WERI-Rb-1 (cell line): ENCODE results near the gene CNNM3.
A peak's percentile ranks its signal among the peaks of the same experiment; 100 is the strongest.

ENCODE experiments used
- DNase-seq: peaks from one replicate; pipeline ENCODE4 v3.0.0-alpha.2; 2020
- H3K27ac ChIP-seq: fragments of 250-450 bp; sonication (Bioruptor Pico); 2 replicates; pipeline ENCODE4 v1.5.1; 2020; ENCODE audit warnings: mild to moderate bottlenecking, moderate library complexity
- H3K27me3 ChIP-seq: fragments of 250-450 bp; sonication (Bioruptor Pico); 2 replicates; pipeline ENCODE4 v1.5.1; 2021; ENCODE audit warnings: mild to moderate bottlenecking, low read depth, moderate library complexity; ENCODE audit not compliant: insufficient read depth, severe bottlenecking
- H3K36me3 ChIP-seq: fragments of 250-450 bp; sonication (Bioruptor Pico); 2 replicates; pipeline ENCODE4 v1.5.1; 2020; ENCODE audit warnings: mild to moderate bottlenecking, moderate library complexity
- H3K4me3 ChIP-seq: 2 replicates; pipeline ENCODE4 v1.5.1; 2011; ENCODE audit warnings: low read depth, mild to moderate bottlenecking, control low read depth, low read length
- H3K9me3 ChIP-seq: fragments of 250-450 bp; sonication (Bioruptor Pico); 2 replicates; pipeline ENCODE4 v1.5.1; 2021; ENCODE audit warnings: mild to moderate bottlenecking, moderate library complexity; ENCODE audit not compliant: severe bottlenecking
- TF ChIP-seq, protein P1 (sequence below): IDR thresholded peaks from 2 replicates; pipeline ENCODE4 v1.5.1; 2011; ENCODE audit warnings: low read depth, mild to moderate bottlenecking, control low read depth, inconsistent platforms, low read length

Gene CNNM3

DNA sequence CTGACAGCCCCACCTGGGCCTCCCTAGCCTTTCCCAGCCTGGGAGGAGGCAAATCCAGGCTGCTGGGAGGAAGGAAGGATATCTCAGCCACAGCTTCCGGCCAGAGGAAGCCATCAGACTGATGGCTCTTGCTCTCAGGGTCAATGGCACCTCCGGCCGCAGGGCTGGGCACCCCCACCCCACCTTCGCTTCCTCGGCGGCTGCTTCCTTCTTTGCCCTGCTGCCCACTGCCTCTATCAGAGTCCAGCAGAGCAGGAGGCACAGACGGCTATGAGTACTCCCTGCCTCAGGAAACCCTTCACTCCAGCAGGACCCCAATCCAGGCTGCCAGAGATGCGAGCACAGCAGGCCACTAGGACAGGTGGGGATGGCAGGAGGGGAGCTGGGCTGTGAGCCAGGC is 50.5 kb downstream of the CNNM3 start:
- Histone ChIP-seq H3K36me3 (peaks cover 71% of the 10 kb centered on the region), H3K4me3 (no peak overlapping the region), H3K27ac (no peak overlapping the region)

GRCh38 chr2:96866986-96867755 is 51.1 kb downstream of the CNNM3 start:
- no peaks in the 10 kb centered on the region for H3K9me3 ChIP-seq
- peaks cover 65% of the 10 kb centered on the region for H3K36me3 ChIP-seq
- H3K27me3 ChIP-seq: no peaks in the 10 kb centered on the region
- H3K4me3 ChIP-seq: no peak overlapping the region; the same call in 1 of the 2 replicates
- DNase-seq: no peak
- TF ChIP-seq, protein P1, sequence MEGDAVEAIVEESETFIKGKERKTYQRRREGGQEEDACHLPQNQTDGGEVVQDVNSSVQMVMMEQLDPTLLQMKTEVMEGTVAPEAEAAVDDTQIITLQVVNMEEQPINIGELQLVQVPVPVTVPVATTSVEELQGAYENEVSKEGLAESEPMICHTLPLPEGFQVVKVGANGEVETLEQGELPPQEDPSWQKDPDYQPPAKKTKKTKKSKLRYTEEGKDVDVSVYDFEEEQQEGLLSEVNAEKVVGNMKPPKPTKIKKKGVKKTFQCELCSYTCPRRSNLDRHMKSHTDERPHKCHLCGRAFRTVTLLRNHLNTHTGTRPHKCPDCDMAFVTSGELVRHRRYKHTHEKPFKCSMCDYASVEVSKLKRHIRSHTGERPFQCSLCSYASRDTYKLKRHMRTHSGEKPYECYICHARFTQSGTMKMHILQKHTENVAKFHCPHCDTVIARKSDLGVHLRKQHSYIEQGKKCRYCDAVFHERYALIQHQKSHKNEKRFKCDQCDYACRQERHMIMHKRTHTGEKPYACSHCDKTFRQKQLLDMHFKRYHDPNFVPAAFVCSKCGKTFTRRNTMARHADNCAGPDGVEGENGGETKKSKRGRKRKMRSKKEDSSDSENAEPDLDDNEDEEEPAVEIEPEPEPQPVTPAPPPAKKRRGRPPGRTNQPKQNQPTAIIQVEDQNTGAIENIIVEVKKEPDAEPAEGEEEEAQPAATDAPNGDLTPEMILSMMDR: no peak
- peak overlapping the region; percentile 98 for H3K27ac ChIP-seq

More for the DNA sequence above, 50.5 kb downstream of the CNNM3 start:
- DNase-seq: no peak
- Histone ChIP-seq H3K27me3 (no peaks in the 10 kb centered on the region), H3K9me3 (no peaks in the 10 kb centered on the region)
- TF ChIP-seq, protein P1: no peak

DNA sequence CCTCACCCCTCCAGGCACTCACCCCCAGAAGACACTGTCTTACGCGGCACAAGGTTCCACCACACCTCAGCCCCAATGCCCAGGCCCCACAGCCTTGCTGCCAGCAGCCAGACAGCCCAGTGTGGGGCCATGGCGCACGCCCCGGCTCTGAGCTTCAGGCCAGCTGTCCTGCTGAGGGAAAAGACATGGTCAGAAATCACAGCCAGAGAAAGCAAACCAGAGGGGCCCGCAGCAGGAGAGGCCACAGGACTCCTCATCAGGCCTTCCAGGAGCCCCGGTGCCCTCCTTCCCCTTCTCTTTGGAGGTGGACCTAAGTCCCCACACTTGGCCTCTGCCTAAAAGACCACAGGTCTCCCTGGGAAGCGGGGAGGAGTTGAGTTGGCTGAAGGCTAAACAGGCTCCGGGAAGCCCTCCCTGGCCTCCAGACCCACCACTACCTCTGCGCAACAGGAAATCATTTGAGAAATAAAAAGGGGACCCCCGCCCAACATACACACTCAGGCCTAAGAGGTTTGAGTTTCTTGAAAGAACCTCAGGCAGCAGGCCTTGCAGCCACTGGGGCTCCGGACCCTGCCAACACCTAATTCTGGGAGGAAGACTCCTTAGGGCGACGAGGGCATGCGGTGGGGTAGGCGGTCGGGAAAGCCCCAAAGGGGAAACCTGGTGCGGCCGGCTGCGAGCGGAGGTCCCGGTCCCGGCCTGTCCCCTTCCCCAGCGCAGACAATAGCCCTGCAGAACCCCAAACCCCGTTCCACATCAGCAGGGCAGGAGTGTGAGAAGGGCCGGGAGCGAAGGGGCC is 51.9 kb downstream of the CNNM3 start:
- peak overlapping the region; percentile 98 for H3K27ac ChIP-seq
- peaks cover 57% of the 10 kb centered on the region for H3K36me3 ChIP-seq
- no peaks in the 10 kb centered on the region for H3K9me3 ChIP-seq
- TF ChIP-seq, protein P1: no peak
- H3K27me3 ChIP-seq: no peaks in the 10 kb centered on the region
- DNase-seq: no peak
- peak overlapping the region; percentile 79 for H3K4me3 ChIP-seq

DNA sequence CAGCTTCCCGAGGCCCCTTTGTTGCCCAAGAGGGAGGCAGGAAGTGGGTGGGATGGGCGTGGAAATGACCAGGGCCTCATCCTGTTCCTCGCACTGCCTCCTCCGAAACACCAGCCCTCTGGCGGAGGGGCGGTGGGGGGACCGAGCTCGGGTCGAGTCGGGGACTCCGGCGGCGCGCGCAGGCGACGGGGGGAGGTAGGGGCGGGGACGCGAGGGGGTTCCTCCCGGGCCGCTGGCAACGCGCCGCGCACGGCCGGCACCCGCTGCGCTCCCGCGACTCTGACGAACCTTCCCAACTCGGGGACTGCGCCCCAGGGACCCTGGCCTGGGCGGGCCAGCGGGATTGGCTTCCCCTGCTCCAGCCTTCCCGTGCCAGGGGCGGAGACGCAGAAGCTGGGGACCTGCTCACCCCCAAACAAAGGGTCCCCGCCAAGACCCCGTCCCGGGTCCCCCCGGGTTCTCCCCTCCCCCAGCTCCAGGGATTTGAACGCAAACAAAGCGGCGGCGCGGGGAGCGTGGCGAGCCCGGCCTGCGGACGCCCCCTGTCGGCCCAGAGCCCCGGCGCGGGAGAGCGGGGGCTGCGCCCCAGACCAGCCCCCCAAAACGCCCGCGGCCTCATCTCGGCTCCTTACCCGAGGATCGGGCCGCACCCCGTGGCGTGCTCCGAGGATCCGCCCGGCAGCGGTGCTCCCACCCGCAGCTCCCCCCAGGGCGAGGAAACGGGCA is 52.6 kb downstream of the CNNM3 start:
- Histone ChIP-seq H3K36me3 (peaks cover 50% of the 10 kb centered on the region), H3K27ac (peak overlapping the region; percentile 98), H3K9me3 (no peaks in the 10 kb centered on the region), H3K27me3 (no peaks in the 10 kb centered on the region), H3K4me3 (peak overlapping the region; percentile 79)
- TF ChIP-seq, protein P1: peak; percentile 75
- peak; percentile 91 for DNase-seq

DNA sequence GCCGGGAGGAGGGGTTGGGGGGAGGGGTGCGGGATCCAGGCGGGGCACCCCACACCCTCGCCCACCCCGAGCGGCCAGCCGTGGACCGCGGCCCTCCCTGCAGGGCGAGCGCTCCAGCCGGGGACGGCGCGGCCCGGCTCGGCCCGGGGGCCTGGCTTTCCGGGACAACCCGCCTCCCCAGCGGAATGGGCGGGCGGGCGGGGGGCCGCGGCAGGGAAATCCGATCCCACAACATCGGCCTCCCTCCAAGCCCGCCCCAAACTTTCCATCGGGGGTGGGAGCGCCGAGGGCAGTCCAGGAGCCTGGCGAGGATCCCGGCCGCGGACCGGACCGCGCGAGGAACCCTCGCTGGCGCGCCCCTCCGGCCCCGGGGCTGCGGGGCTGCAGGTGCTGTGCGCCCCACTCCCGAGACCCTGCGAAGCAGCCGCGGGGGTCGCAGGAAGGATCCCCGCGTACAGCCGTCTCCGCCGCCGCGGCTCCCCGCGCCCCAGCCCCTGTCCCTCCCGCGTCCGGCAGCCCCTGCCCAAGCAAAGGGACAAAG is 53.3 kb downstream of the CNNM3 start:
- Histone ChIP-seq H3K27me3 (no peaks in the 10 kb centered on the region), H3K36me3 (peaks cover 43% of the 10 kb centered on the region), H3K9me3 (no peaks in the 10 kb centered on the region), H3K27ac (peak overlapping the region; percentile 98), H3K4me3 (peak overlapping the region; percentile 79)
- TF ChIP-seq, protein P1: no peak
- DNase-seq: peak; percentile 45
